ENCODE measurements around the gene PDZD11. TPM values are rescaled to one million over a fixed set of nuclear protein-coding genes. Genes with fewer than 3 reads are reported as not detected.

Gene PDZD11
- total RNA-seq, 1 experiment from 2014 or later: 51.2 TPM

DNA sequence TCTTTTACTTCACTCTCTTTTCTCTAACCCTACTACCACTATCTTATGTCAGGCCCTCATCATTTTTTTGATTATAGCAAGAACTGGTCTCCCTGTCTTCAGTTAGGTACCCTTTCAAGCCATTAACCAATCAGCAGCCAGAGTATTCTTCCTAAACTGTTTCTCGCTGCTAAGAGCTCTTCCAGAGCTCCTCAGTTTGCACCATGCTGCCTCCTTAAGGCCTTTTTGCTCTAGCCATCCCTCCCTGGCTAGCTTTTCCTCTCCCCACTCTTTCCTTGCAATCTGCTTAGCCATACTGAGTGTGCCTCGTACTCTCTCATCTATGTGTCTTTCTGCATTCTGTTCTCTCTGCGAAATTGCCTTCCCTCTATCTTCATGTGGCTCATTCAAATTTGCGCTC lies 33.1 kb upstream of the PDZD11 start:
- Histone ChIP-seq H2AFZ (no peak overlapping the region), H3K4me3 (no peak overlapping the region), H3K79me2 (ENCODE audit: low read depth) (no peaks in the 10 kb centered on the region), H3K4me2 (no peak overlapping the region), H4K20me1 (ENCODE audit: insufficient read depth) (no peaks in the 10 kb centered on the region), H3K9me3 (ENCODE audit: insufficient read depth, low read depth) (no peaks in the 10 kb centered on the region), H3K27ac (no peak overlapping the region), H3K4me1 (replicated peaks; ENCODE audit: insufficient read depth) (no peaks in the 10 kb centered on the region), H3F3A (ENCODE audit: insufficient read depth, low read depth) (no peaks in the 10 kb centered on the region), H3K36me3 (ENCODE audit: low read depth) (no peaks in the 10 kb centered on the region), H3K27me3 (ENCODE audit: insufficient read depth, low read depth) (no peaks in the 10 kb centered on the region), H3K9me2 (ENCODE audit: insufficient read depth) (no peaks in the 10 kb centered on the region)
- CTCF ChIA-PET: no interaction called here
- intact Hi-C loops (cut with micrococcal nuclease; ENCODE audit: unreplicated experiment): no loop called here
- POLR2A ChIA-PET (ENCODE audit: unreplicated experiment): no interaction called here
- TF ChIP-seq, protein P1, sequence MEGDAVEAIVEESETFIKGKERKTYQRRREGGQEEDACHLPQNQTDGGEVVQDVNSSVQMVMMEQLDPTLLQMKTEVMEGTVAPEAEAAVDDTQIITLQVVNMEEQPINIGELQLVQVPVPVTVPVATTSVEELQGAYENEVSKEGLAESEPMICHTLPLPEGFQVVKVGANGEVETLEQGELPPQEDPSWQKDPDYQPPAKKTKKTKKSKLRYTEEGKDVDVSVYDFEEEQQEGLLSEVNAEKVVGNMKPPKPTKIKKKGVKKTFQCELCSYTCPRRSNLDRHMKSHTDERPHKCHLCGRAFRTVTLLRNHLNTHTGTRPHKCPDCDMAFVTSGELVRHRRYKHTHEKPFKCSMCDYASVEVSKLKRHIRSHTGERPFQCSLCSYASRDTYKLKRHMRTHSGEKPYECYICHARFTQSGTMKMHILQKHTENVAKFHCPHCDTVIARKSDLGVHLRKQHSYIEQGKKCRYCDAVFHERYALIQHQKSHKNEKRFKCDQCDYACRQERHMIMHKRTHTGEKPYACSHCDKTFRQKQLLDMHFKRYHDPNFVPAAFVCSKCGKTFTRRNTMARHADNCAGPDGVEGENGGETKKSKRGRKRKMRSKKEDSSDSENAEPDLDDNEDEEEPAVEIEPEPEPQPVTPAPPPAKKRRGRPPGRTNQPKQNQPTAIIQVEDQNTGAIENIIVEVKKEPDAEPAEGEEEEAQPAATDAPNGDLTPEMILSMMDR (conservative IDR thresholded peaks at IDR 0.05): no peak
- TF ChIP-seq EZH2 (IDR thresholded peaks at IDR 0.05; ENCODE audit: low read depth): no peak
- no peak for DNase-seq
- no TSS peak for BruUV-seq (replicated peaks)

DNA sequence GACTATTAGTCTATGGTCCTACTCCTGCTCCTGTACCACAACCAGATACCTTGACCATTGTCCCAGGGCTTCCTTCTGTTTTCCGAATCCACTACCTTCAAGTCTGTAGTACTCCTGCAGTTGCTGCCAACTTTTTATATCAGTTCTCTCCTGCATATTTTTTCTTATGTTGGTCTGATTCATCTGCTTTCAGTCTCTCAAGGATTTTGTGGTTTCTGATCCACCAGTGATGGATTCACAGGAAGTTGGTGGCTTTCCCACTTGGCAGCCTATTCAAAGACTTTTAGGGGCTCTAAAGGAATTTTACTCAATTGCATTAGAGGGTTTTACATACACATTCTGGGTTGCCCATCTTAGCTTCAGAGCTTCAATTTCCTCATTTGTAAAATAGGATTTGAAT lies 23.8 kb upstream of the PDZD11 start:
- no peak overlapping the region for H3K4me3 ChIP-seq
- no peaks in the 10 kb centered on the region for H3K4me1 ChIP-seq (replicated peaks; ENCODE audit: insufficient read depth)
- CTCF ChIA-PET: no interaction called here
- DNase-seq: no peak
- H3K9me2 ChIP-seq (ENCODE audit: insufficient read depth): no peaks in the 10 kb centered on the region
- H3K79me2 ChIP-seq (ENCODE audit: low read depth): no peaks in the 10 kb centered on the region
- intact Hi-C loops (cut with micrococcal nuclease; ENCODE audit: unreplicated experiment): no loop called here
- BruUV-seq (replicated peaks): no TSS peak
- H3K4me2 ChIP-seq: no peak overlapping the region
- POLR2A ChIA-PET (ENCODE audit: unreplicated experiment): no interaction called here
- H3K27ac ChIP-seq: no peak overlapping the region
- H2AFZ ChIP-seq: no peak overlapping the region
- no peaks in the 10 kb centered on the region for H3K9me3 ChIP-seq (ENCODE audit: insufficient read depth, low read depth)
- TF ChIP-seq EZH2 (IDR thresholded peaks at IDR 0.05; ENCODE audit: low read depth): no peak
- TF ChIP-seq, protein P1 (conservative IDR thresholded peaks at IDR 0.05): no peak
- H3K36me3 ChIP-seq (ENCODE audit: low read depth): no peaks in the 10 kb centered on the region
- H4K20me1 ChIP-seq (ENCODE audit: insufficient read depth): no peaks in the 10 kb centered on the region
- no peaks in the 10 kb centered on the region for H3F3A ChIP-seq (ENCODE audit: insufficient read depth, low read depth)
- H3K27me3 ChIP-seq (ENCODE audit: insufficient read depth, low read depth): no peaks in the 10 kb centered on the region

DNA sequence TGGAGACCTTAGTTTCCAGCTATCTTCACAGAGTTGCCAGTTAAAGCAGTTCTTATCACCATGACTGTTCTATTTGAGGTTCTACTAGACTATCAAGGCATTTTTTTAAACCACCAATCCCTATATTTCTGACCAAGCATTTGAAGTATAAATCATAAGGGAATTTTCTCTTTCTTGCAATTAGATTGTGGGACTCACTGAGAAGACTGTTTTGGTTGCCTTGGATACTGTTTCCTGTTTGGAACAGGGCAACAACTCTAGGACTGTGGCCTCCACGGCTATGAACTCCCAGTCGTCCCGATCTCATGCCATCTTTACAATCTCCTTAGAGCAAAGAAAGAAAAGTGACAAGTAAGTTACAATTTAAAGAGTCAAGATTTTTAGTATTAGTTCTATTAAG lies 12.0 kb upstream of the PDZD11 start:
- no peaks in the 10 kb centered on the region for H3K9me3 ChIP-seq (ENCODE audit: insufficient read depth, low read depth)
- H3K4me1 ChIP-seq (replicated peaks; ENCODE audit: insufficient read depth): no peaks in the 10 kb centered on the region
- TF ChIP-seq, protein P1 (conservative IDR thresholded peaks at IDR 0.05): no peak
- no peak for TF ChIP-seq EZH2 (IDR thresholded peaks at IDR 0.05; ENCODE audit: low read depth)
- no peak overlapping the region for H3K4me2 ChIP-seq
- no peak for DNase-seq
- ChIA-PET CTCF (no interaction called here), POLR2A (ENCODE audit: unreplicated experiment) (no interaction called here)
- intact Hi-C loops (cut with micrococcal nuclease; ENCODE audit: unreplicated experiment): no loop called here
- no peak overlapping the region for H3K4me3 ChIP-seq
- H3F3A ChIP-seq (ENCODE audit: insufficient read depth, low read depth): no peaks in the 10 kb centered on the region
- no TSS peak for BruUV-seq (replicated peaks)
- H3K36me3 ChIP-seq (ENCODE audit: low read depth): 0 out of 2 replicates have a peak, but pooled peaks cover 2% of the 10 kb centered on the region
- no peak overlapping the region for H2AFZ ChIP-seq
- no peak overlapping the region for H3K27ac ChIP-seq
- H3K27me3 ChIP-seq (ENCODE audit: insufficient read depth, low read depth): no peaks in the 10 kb centered on the region
- H4K20me1 ChIP-seq (ENCODE audit: insufficient read depth): no peaks in the 10 kb centered on the region
- H3K79me2 ChIP-seq (ENCODE audit: low read depth): no peaks in the 10 kb centered on the region
- no peaks in the 10 kb centered on the region for H3K9me2 ChIP-seq (ENCODE audit: insufficient read depth)
